ENCODE measurements around the gene PLAC1.

Gene PLAC1

DNA sequence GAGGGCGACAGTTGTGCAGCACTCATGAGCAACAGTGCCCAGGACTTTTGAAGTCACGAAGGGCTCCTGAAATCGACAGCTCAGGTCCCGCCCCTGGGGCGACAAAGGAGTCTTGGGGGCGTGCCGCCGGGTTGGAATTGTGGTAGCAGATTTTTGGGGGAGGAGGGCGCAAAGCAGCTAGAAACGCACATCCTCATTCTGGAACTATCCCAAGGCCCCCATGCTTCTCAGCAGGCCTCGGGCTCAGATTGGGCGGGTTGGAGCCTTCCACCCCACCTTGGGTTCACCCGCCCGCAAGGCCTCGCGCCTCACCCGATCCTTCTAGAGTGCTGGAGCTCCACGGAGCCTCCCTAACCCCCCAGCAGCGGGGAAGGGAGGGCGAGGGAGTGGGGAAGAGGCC lies 112.8 kb downstream of the PLAC1 start:
- CTCF ChIA-PET = interaction anchor here (0.6 to 0.9 kb wide), 2 partner anchors 16 to 112 kb away, joined by 3 read pairs; no protein-coding TSS in a partner anchor
- 86% methylated on average over 19 of the region's 20 CpGs for WGBS (ENCODE audit: insufficient coverage)
- Histone ChIP-seq H3K4me3 (ENCODE audit: control insufficient read depth in 1 of 7, extremely low read depth in 1 of 7, insufficient read depth in 4 of 7, low read depth in 2 of 7, low read length in 6 of 7) (peak overlapping the region in 2 of 7 experiments; percentile 65 to 70), H3K27me3 (replicated peaks in 2 of 5; ENCODE audit: control insufficient read depth in 4 of 5, insufficient read depth in 5 of 5, low read length in 4 of 5) (peaks cover 0 to 54% (median 0%) of the 10 kb centered on the region in 5 experiments), H3K27ac (ENCODE audit: insufficient read depth in 1 of 2, low read depth in 1 of 2, low read length in 2 of 2, poor library complexity in 1 of 2, severe bottlenecking in 2 of 2) (no peak overlapping the region), H3K4me1 (ENCODE audit: control extremely low read depth in 1 of 4, control insufficient read depth in 4 of 4, insufficient read depth in 4 of 4, low read length in 3 of 4) (peaks cover 5 to 45% (median 21%) of the 10 kb centered on the region in 4 experiments), H3K9me3 (ENCODE audit: control extremely low read depth in 1 of 5, control insufficient read depth in 4 of 5, insufficient read depth in 2 of 5, low read depth in 1 of 5, low read length in 4 of 5) (peaks cover 0 to 5% (median 0%) of the 10 kb centered on the region in 5 experiments), H3K36me3 (ENCODE audit: control insufficient read depth in 4 of 4, insufficient read depth in 4 of 4, low read length in 3 of 4) (peaks cover 0 to 8% (median 0%) of the 10 kb centered on the region in 4 experiments)
- POLR2A ChIA-PET = no interaction called here
- no peak for DNase-seq

DNA sequence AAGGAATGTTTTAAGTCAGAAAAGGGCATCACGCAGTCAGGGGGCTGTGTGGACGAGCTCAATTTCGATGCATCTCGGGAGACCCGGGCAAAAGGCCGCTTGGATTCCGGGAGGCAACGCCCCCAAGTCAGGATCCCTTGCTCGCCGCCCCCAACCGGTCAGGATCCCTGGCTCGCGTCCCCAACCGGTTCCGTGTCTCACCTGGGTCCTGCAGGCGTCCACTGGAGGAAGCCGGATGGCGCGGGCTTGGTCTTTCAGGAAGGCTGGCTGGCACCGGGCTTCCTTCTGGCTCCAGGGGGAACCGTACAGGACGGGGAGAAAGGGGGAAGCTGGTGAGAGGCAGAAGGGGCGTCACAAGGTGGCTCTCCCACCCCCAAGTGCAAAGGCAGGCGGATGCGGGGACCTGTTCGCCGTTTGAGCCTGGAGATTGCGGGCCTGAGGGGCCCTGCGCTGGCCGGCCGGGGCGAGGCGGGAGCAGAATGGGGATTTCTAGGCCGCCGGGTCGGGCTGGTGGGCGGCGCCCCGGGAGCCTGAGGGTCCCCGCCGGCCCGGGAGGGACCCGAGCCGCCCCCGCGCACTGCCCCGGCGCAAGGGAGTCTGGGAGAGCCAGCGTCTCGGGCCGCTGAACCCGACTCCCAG lies 113.6 kb downstream of the PLAC1 start:
- Histone ChIP-seq H3K27ac (ENCODE audit: insufficient read depth in 1 of 2, low read depth in 1 of 2, low read length in 2 of 2, poor library complexity in 1 of 2, severe bottlenecking in 2 of 2) (no peak overlapping the region), H3K4me1 (ENCODE audit: control extremely low read depth in 1 of 4, control insufficient read depth in 4 of 4, insufficient read depth in 4 of 4, low read length in 3 of 4) (peaks cover 0 to 36% (median 17%) of the 10 kb centered on the region in 4 experiments), H3K9me3 (ENCODE audit: control extremely low read depth in 1 of 5, control insufficient read depth in 4 of 5, insufficient read depth in 2 of 5, low read depth in 1 of 5, low read length in 4 of 5) (peaks cover 0 to 5% (median 0%) of the 10 kb centered on the region in 5 experiments), H3K27me3 (replicated peaks in 2 of 5; ENCODE audit: control insufficient read depth in 4 of 5, insufficient read depth in 5 of 5, low read length in 4 of 5) (peaks cover 0 to 45% (median 0%) of the 10 kb centered on the region in 5 experiments), H3K4me3 (ENCODE audit: control insufficient read depth in 1 of 7, extremely low read depth in 1 of 7, insufficient read depth in 4 of 7, low read depth in 2 of 7, low read length in 6 of 7) (peak overlapping the region in 6 of 7 experiments; percentile 26 to 70 (median 52)), H3K36me3 (ENCODE audit: control insufficient read depth in 4 of 4, insufficient read depth in 4 of 4, low read length in 3 of 4) (peaks cover 0 to 8% (median 0%) of the 10 kb centered on the region in 4 experiments)
- ChIA-PET POLR2A (no interaction called here), CTCF (interaction anchor here (0.9 to 1.5 kb wide), 2 partner anchors 15 to 24 kb away, joined by 3 to 4 read pairs; no protein-coding TSS in a partner anchor)
- WGBS (ENCODE audit: insufficient coverage) = 34% methylated on average over 32 of the region's 52 CpGs
- peak in 2 of 3 donors; percentile 31 to 50 for DNase-seq

DNA sequence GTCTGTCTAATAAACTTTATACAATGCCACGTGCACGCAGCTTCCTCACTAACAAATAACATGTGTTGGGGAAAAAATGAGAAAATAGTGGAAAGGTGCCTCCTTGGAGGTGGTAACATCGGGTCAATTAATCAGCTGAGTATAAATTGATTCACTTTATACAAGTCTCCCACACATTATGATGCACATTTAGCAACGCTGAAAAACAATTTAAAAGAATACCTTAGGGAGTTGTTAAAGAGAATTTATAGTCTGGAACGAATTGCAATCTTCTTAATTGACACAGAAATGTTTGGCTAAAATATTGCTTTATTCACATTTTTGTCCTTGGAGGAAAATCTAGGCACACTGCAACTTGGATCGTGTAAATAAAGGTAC lies 114.1 kb downstream of the PLAC1 start:
- CTCF ChIA-PET = interaction anchor here (1.5 kb wide), 1 partner anchor 23 kb away, joined by 4 read pairs; no protein-coding TSS in a partner anchor

DNA sequence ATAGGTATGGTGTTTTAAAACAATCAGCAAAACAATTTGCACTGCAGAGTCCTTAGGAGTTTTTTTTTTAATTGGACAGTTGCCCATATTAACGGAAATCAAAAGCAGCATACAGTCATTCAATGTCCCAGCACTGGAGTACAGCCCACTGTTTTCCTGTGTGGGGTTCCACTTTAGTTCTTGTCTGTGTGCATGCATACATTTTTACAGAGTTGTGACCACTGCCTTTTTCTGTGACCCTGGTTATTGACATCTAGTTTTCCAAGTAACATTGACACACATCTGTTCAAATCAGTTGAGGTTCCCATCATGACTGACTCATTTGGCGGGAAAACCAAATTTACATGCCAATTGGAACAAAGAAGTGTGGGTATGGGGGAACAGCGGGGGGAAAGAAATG lies 115.0 kb downstream of the PLAC1 start:
- H3K27ac ChIP-seq (ENCODE audit: insufficient read depth in 1 of 2, low read depth in 1 of 2, low read length in 2 of 2, poor library complexity in 1 of 2, severe bottlenecking in 2 of 2) = no peak overlapping the region
- POLR2A ChIA-PET = no interaction called here
- CTCF ChIA-PET = no interaction called here
- H3K9me3 ChIP-seq (ENCODE audit: control extremely low read depth in 1 of 5, control insufficient read depth in 4 of 5, insufficient read depth in 2 of 5, low read depth in 1 of 5, low read length in 4 of 5) = peaks cover 0 to 3% (median 0%) of the 10 kb centered on the region in 5 experiments
- DNase-seq = no peak
- H3K27me3 ChIP-seq (replicated peaks in 2 of 5; ENCODE audit: control insufficient read depth in 4 of 5, insufficient read depth in 5 of 5, low read length in 4 of 5) = peaks cover 0 to 32% (median 0%) of the 10 kb centered on the region in 5 experiments
- WGBS (ENCODE audit: insufficient coverage) = 31% methylated on average over 1 of the region's 3 CpGs
- H3K4me3 ChIP-seq (ENCODE audit: control insufficient read depth in 1 of 7, extremely low read depth in 1 of 7, insufficient read depth in 4 of 7, low read depth in 2 of 7, low read length in 6 of 7) = no peak overlapping the region
- H3K4me1 ChIP-seq (ENCODE audit: control extremely low read depth in 1 of 4, control insufficient read depth in 4 of 4, insufficient read depth in 4 of 4, low read length in 3 of 4) = peaks cover 0 to 31% (median 12%) of the 10 kb centered on the region in 4 experiments
- H3K36me3 ChIP-seq (ENCODE audit: control insufficient read depth in 4 of 4, insufficient read depth in 4 of 4, low read length in 3 of 4) = peaks cover 0 to 8% (median 0%) of the 10 kb centered on the region in 4 experiments

More for the DNA sequence above, 114.1 kb downstream of the PLAC1 start:
- Histone ChIP-seq H3K36me3 (ENCODE audit: control insufficient read depth in 4 of 4, insufficient read depth in 4 of 4, low read length in 3 of 4) (peaks cover 0 to 8% (median 0%) of the 10 kb centered on the region in 4 experiments), H3K27ac (ENCODE audit: insufficient read depth in 1 of 2, low read depth in 1 of 2, low read length in 2 of 2, poor library complexity in 1 of 2, severe bottlenecking in 2 of 2) (no peak overlapping the region), H3K27me3 (replicated peaks in 2 of 5; ENCODE audit: control insufficient read depth in 4 of 5, insufficient read depth in 5 of 5, low read length in 4 of 5) (peaks cover 0 to 41% (median 0%) of the 10 kb centered on the region in 5 experiments), H3K4me1 (ENCODE audit: control extremely low read depth in 1 of 4, control insufficient read depth in 4 of 4, insufficient read depth in 4 of 4, low read length in 3 of 4) (peaks cover 0 to 38% (median 17%) of the 10 kb centered on the region in 4 experiments), H3K9me3 (ENCODE audit: control extremely low read depth in 1 of 5, control insufficient read depth in 4 of 5, insufficient read depth in 2 of 5, low read depth in 1 of 5, low read length in 4 of 5) (peaks cover 0 to 4% (median 0%) of the 10 kb centered on the region in 5 experiments), H3K4me3 (ENCODE audit: control insufficient read depth in 1 of 7, extremely low read depth in 1 of 7, insufficient read depth in 4 of 7, low read depth in 2 of 7, low read length in 6 of 7) (peak overlapping the region in 5 of 7 experiments; percentile 31 to 70 (median 60))
- 8% methylated on average over 2 of the region's 6 CpGs for WGBS (ENCODE audit: insufficient coverage)
- POLR2A ChIA-PET = no interaction called here
- no peak for DNase-seq

DNA sequence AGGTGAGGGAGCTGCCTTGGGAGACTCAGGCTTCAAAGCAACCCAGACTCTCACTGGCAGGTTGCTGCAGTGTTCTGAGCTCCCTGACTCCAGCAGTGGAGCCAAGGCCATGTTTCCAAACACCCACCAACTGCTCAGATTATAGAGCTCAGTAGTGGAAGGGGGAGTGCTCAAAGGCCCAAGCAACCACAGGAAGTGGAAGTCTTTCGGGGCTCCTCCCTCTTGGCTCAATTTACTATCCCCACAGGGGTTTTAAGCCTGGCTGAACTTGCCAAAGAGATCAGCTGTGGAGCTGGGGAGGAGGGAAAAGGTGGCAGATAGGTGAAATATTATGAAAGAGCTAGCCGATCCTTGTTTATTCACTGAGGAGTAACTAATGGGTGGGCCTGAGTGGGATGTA lies 115.8 kb downstream of the PLAC1 start:
- DNase-seq = peak in 2 of 3 donors; percentile 34 to 52
- H3K27ac ChIP-seq (ENCODE audit: insufficient read depth in 1 of 2, low read depth in 1 of 2, low read length in 2 of 2, poor library complexity in 1 of 2, severe bottlenecking in 2 of 2) = no peak overlapping the region
- H3K4me1 ChIP-seq (ENCODE audit: control extremely low read depth in 1 of 4, control insufficient read depth in 4 of 4, insufficient read depth in 4 of 4, low read length in 3 of 4) = peaks cover 0 to 28% (median 9%) of the 10 kb centered on the region in 4 experiments
- H3K27me3 ChIP-seq (replicated peaks in 2 of 5; ENCODE audit: control insufficient read depth in 4 of 5, insufficient read depth in 5 of 5, low read length in 4 of 5) = peaks cover 0 to 31% (median 0%) of the 10 kb centered on the region in 5 experiments
- POLR2A ChIA-PET = no interaction called here
- H3K9me3 ChIP-seq (ENCODE audit: control extremely low read depth in 1 of 5, control insufficient read depth in 4 of 5, insufficient read depth in 2 of 5, low read depth in 1 of 5, low read length in 4 of 5) = peaks cover 0 to 3% (median 0%) of the 10 kb centered on the region in 5 experiments
- CTCF ChIA-PET = interaction anchor here (0.8 to 1.5 kb wide), 2 partner anchors 21 to 210 kb away, joined by 3 to 4 read pairs; no protein-coding TSS in a partner anchor
- H3K36me3 ChIP-seq (ENCODE audit: control insufficient read depth in 4 of 4, insufficient read depth in 4 of 4, low read length in 3 of 4) = peaks cover 0 to 8% (median 0%) of the 10 kb centered on the region in 4 experiments
- H3K4me3 ChIP-seq (ENCODE audit: control insufficient read depth in 1 of 7, extremely low read depth in 1 of 7, insufficient read depth in 4 of 7, low read depth in 2 of 7, low read length in 6 of 7) = peak overlapping the region in 1 of 7 experiments; percentile 28
- WGBS (ENCODE audit: insufficient coverage) = no CpG with 5 or more reads among the region's 2 CpGs

DNA sequence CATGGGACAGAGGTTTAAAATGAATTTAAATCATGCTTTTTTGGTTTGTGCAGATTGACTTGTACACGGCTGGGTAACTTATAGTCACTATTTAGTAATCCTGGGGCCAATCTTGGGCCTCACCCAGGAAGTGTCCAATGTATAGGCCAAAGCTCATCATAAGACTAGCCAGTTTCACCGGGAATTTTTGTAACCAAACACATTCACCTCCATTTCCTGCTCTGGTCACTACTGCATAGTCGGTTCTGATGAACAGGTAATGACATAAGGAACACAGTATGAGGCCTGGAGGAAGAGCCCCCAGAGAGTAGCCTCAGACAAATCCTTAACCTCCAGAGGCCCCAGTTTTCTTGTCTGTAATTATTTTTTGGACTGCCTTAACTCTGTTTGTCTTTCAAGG lies 116.4 kb downstream of the PLAC1 start:
- peaks cover 0 to 8% (median 0%) of the 10 kb centered on the region in 4 experiments for H3K36me3 ChIP-seq (ENCODE audit: control insufficient read depth in 4 of 4, insufficient read depth in 4 of 4, low read length in 3 of 4)
- 63% methylated on average over 1 of the region's 3 CpGs for WGBS (ENCODE audit: insufficient coverage)
- no peak overlapping the region for H3K4me3 ChIP-seq (ENCODE audit: control insufficient read depth in 1 of 7, extremely low read depth in 1 of 7, insufficient read depth in 4 of 7, low read depth in 2 of 7, low read length in 6 of 7)
- POLR2A ChIA-PET = no interaction called here
- H3K27me3 ChIP-seq (replicated peaks in 2 of 5; ENCODE audit: control insufficient read depth in 4 of 5, insufficient read depth in 5 of 5, low read length in 4 of 5) = peaks cover 0 to 26% (median 0%) of the 10 kb centered on the region in 5 experiments
- H3K27ac ChIP-seq (ENCODE audit: insufficient read depth in 1 of 2, low read depth in 1 of 2, low read length in 2 of 2, poor library complexity in 1 of 2, severe bottlenecking in 2 of 2) = no peak overlapping the region
- peaks cover 0 to 3% (median 0%) of the 10 kb centered on the region in 5 experiments for H3K9me3 ChIP-seq (ENCODE audit: control extremely low read depth in 1 of 5, control insufficient read depth in 4 of 5, insufficient read depth in 2 of 5, low read depth in 1 of 5, low read length in 4 of 5)
- DNase-seq = no peak
- H3K4me1 ChIP-seq (ENCODE audit: control extremely low read depth in 1 of 4, control insufficient read depth in 4 of 4, insufficient read depth in 4 of 4, low read length in 3 of 4) = peaks cover 0 to 27% (median 9%) of the 10 kb centered on the region in 4 experiments
- CTCF ChIA-PET = interaction anchor here (1.5 kb wide), 1 partner anchor 21 kb away, joined by 3 read pairs; no protein-coding TSS in a partner anchor

DNA sequence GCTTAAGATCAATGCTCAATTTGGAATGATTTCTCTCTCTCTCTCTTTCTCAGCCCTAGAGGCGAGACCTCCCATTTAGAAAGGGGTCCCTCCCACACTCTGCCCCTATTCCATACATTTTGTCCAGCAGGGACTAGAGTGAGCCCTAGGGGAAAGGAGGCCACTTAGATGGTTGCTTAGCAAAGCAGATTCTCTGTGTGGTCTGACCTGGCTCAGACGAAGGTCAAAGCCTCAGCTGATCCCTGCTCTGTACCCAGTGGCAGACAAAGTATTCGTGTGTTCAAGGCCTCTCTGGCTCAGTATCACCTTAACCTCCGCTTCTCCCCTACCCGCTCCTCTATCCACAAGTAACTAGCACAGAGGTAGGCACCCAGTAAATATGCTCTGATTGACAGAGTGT lies 120.0 kb downstream of the PLAC1 start:
- H3K9me3 ChIP-seq (ENCODE audit: control extremely low read depth in 1 of 5, control insufficient read depth in 4 of 5, insufficient read depth in 2 of 5, low read depth in 1 of 5, low read length in 4 of 5) = no peaks in the 10 kb centered on the region
- CTCF ChIA-PET = no interaction called here

More for the DNA sequence above, 120.0 kb downstream of the PLAC1 start:
- 40% methylated on average over 1 of the region's 5 CpGs for WGBS (ENCODE audit: insufficient coverage)
- peaks cover 0 to 16% (median 9%) of the 10 kb centered on the region in 4 experiments for H3K4me1 ChIP-seq (ENCODE audit: control extremely low read depth in 1 of 4, control insufficient read depth in 4 of 4, insufficient read depth in 4 of 4, low read length in 3 of 4)
- POLR2A ChIA-PET = no interaction called here
- no peak for DNase-seq
- H3K36me3 ChIP-seq (ENCODE audit: control insufficient read depth in 4 of 4, insufficient read depth in 4 of 4, low read length in 3 of 4) = no peaks in the 10 kb centered on the region
- H3K27ac ChIP-seq (ENCODE audit: insufficient read depth in 1 of 2, low read depth in 1 of 2, low read length in 2 of 2, poor library complexity in 1 of 2, severe bottlenecking in 2 of 2) = no peak overlapping the region
- no peak overlapping the region for H3K4me3 ChIP-seq (ENCODE audit: control insufficient read depth in 1 of 7, extremely low read depth in 1 of 7, insufficient read depth in 4 of 7, low read depth in 2 of 7, low read length in 6 of 7)
- no peaks in the 10 kb centered on the region for H3K27me3 ChIP-seq (replicated peaks in 2 of 5; ENCODE audit: control insufficient read depth in 4 of 5, insufficient read depth in 5 of 5, low read length in 4 of 5)
